PC-9 (cell line): ENCODE results near the gene CHKA.

Experiments
- EZH2 ChIP-seq: fragments of 200-600 bp; sonication (generic); IDR thresholded peaks from 2 replicates; pipeline ENCODE4 v1.8.0; 2017; ENCODE audit warnings: antibody characterized with exemption, low read depth
- TF ChIP-seq, protein P1 (sequence below): fragments of 200-600 bp; sonication (generic); conservative IDR thresholded peaks from 2 replicates; pipeline ENCODE4 v1.6.1; 2017; ENCODE audit warnings: mixed run types, antibody characterized with exemption, mild to moderate bottlenecking, moderate library complexity

GRCh38 chr11:68050371-68050841 is 70.8 kb downstream of the CHKA start:
- TF ChIP-seq, protein P1, sequence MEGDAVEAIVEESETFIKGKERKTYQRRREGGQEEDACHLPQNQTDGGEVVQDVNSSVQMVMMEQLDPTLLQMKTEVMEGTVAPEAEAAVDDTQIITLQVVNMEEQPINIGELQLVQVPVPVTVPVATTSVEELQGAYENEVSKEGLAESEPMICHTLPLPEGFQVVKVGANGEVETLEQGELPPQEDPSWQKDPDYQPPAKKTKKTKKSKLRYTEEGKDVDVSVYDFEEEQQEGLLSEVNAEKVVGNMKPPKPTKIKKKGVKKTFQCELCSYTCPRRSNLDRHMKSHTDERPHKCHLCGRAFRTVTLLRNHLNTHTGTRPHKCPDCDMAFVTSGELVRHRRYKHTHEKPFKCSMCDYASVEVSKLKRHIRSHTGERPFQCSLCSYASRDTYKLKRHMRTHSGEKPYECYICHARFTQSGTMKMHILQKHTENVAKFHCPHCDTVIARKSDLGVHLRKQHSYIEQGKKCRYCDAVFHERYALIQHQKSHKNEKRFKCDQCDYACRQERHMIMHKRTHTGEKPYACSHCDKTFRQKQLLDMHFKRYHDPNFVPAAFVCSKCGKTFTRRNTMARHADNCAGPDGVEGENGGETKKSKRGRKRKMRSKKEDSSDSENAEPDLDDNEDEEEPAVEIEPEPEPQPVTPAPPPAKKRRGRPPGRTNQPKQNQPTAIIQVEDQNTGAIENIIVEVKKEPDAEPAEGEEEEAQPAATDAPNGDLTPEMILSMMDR, result no peak
- no peak for TF ChIP-seq EZH2
